ENCODE measurements around the gene CCDC93. TPM values are rescaled to one million over a fixed set of nuclear protein-coding genes. Genes with fewer than 3 reads are reported as not detected.

CCDC93 gene
- total RNA-seq, 1 experiment from 2014 or later, result 27.2 TPM

GRCh38 chr2:118047380-118047826 is 33.5 kb upstream of the CCDC93 start:
- TF ChIP-seq EZH2 (IDR thresholded peaks at IDR 0.05; ENCODE audit: borderline replicate concordance, low read depth, low read length, poor library complexity, severe bottlenecking) (no peak), CTCF (conservative IDR thresholded peaks at IDR 0.05; ENCODE audit: low read depth, low read length) (no peak)
- peaks cover 21% of the 10 kb centered on the region for H3K4me1 ChIP-seq (ENCODE audit: insufficient read depth, low read length, poor library complexity, severe bottlenecking)
- BruUV-seq (replicated peaks), result no TSS peak
- CTCF ChIA-PET, result interaction anchor here (0.5 to 1.3 kb wide), 6 partner anchors 14 to 808 kb away, joined by 3 to 11 read pairs (median 4); no protein-coding TSS in a partner anchor
- H3K4me3 ChIP-seq (ENCODE audit: low read depth, low read length, poor library complexity, severe bottlenecking), result no peak overlapping the region
- peak; percentile 14 for DNase-seq (ENCODE audit: low spot score)
- intact Hi-C loops (cut with micrococcal nuclease; ENCODE audit: unreplicated experiment), result loop anchor here (5.0 kb wide), 3 partner anchors 155 to 810 kb away; no protein-coding TSS in a partner anchor
- H3K36me3 ChIP-seq (ENCODE audit: insufficient read depth, low read length, poor library complexity, severe bottlenecking), result no peaks in the 10 kb centered on the region
- H3K27ac ChIP-seq (ENCODE audit: low read depth, low read length, poor library complexity, severe bottlenecking), result no peak overlapping the region
- no peaks in the 10 kb centered on the region for H3K9me3 ChIP-seq (ENCODE audit: low read depth, low read length, poor library complexity, severe bottlenecking)
- POLR2A ChIA-PET (ENCODE audit: low non-redundant PET), result no interaction called here
- H3K27me3 ChIP-seq (replicated peaks; ENCODE audit: insufficient read depth, low read depth, low read length, poor library complexity), result no peaks in the 10 kb centered on the region

- Histone ChIP-seq H3K4me3 (ENCODE audit: low read depth, low read length, poor library complexity, severe bottlenecking) (no peak overlapping the region), H3K36me3 (ENCODE audit: insufficient read depth, low read length, poor library complexity, severe bottlenecking) (no peaks in the 10 kb centered on the region), H3K4me1 (ENCODE audit: insufficient read depth, low read length, poor library complexity, severe bottlenecking) (peaks cover 21% of the 10 kb centered on the region), H3K27me3 (replicated peaks; ENCODE audit: insufficient read depth, low read depth, low read length, poor library complexity) (no peaks in the 10 kb centered on the region), H3K9me3 (ENCODE audit: low read depth, low read length, poor library complexity, severe bottlenecking) (no peaks in the 10 kb centered on the region), H3K27ac (ENCODE audit: low read depth, low read length, poor library complexity, severe bottlenecking) (no peak overlapping the region)
- CTCF ChIA-PET, result interaction anchor here (0.5 to 1.3 kb wide), 10 partner anchors 14 to 809 kb away, joined by 3 to 11 read pairs (median 5); no protein-coding TSS in a partner anchor
- POLR2A ChIA-PET (ENCODE audit: low non-redundant PET), result no interaction called here
- peak; percentile 58 for DNase-seq (ENCODE audit: low spot score)
- intact Hi-C loops (cut with micrococcal nuclease; ENCODE audit: unreplicated experiment), result loop anchor here (5.0 kb wide), 3 partner anchors 156 to 811 kb away; no protein-coding TSS in a partner anchor
- TF ChIP-seq CTCF (conservative IDR thresholded peaks at IDR 0.05; ENCODE audit: low read depth, low read length), result peak; percentile 69
- no peak for TF ChIP-seq EZH2 (IDR thresholded peaks at IDR 0.05; ENCODE audit: borderline replicate concordance, low read depth, low read length, poor library complexity, severe bottlenecking)
- BruUV-seq (replicated peaks), result no TSS peak
Measured at GRCh38 chr2:118046634-118047210, 32.9 kb upstream of the CCDC93 start.

- TF ChIP-seq CTCF (conservative IDR thresholded peaks at IDR 0.05; ENCODE audit: low read depth, low read length) (no peak), EZH2 (IDR thresholded peaks at IDR 0.05; ENCODE audit: borderline replicate concordance, low read depth, low read length, poor library complexity, severe bottlenecking) (no peak)
- H3K4me1 ChIP-seq (ENCODE audit: insufficient read depth, low read length, poor library complexity, severe bottlenecking), result peaks cover 14% of the 10 kb centered on the region
- no peak overlapping the region for H3K27ac ChIP-seq (ENCODE audit: low read depth, low read length, poor library complexity, severe bottlenecking)
- no peaks in the 10 kb centered on the region for H3K9me3 ChIP-seq (ENCODE audit: low read depth, low read length, poor library complexity, severe bottlenecking)
- H3K4me3 ChIP-seq (ENCODE audit: low read depth, low read length, poor library complexity, severe bottlenecking), result no peak overlapping the region
- DNase-seq (ENCODE audit: low spot score), result no peak
- POLR2A ChIA-PET (ENCODE audit: low non-redundant PET), result no interaction called here
- no peaks in the 10 kb centered on the region for H3K36me3 ChIP-seq (ENCODE audit: insufficient read depth, low read length, poor library complexity, severe bottlenecking)
- intact Hi-C loops (cut with micrococcal nuclease; ENCODE audit: unreplicated experiment), result loop anchor here (5.0 kb wide), 3 partner anchors 157 to 812 kb away; no protein-coding TSS in a partner anchor
- CTCF ChIA-PET, result no interaction called here
- no TSS peak for BruUV-seq (replicated peaks)
- H3K27me3 ChIP-seq (replicated peaks; ENCODE audit: insufficient read depth, low read depth, low read length, poor library complexity), result peaks cover 4% of the 10 kb centered on the region
Measured at GRCh38 chr2:118045286-118045685, 31.4 kb upstream of the CCDC93 start.

All from A673 (cell line).